Stimulated activated CD4-positive, alpha-beta T cell treated with anti-CD3 and anti-CD28 coated beads, TNF-alpha, amount 100 ng/mL, for 48 hours (primary cell): ENCODE results near the gene BCL6.

ENCODE experiments used
- DNase-seq, 3 donors: peaks; one replicate each; pipeline ENCODE4 v3.0.0-alpha.2; 2020; ENCODE audit warnings: low read depth in 3 of 3

BCL6 gene

DNA sequence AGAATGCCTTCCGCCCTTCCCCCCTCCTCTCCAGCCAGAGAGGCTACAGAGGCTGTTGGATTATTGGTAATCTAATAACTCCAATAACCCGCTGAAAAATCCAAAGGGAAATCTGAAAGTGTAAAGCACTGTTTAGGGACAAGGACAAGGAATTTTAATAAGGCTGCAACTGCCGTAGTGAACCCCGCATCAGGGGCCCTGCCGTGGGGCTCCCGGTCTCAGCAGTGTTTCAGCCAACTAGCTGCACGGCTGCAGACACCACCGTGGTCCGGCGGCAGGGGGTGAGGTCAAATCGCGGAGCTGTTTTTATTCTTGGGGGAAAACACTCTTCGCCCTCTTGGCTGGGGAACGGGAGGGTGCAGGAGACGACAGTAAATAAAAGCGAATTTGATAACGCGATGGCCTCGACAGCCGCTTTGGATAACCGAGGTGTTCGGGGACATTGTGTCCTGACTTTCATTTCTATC is 6.1 kb downstream of the BCL6 start:
- no peak for DNase-seq

DNA sequence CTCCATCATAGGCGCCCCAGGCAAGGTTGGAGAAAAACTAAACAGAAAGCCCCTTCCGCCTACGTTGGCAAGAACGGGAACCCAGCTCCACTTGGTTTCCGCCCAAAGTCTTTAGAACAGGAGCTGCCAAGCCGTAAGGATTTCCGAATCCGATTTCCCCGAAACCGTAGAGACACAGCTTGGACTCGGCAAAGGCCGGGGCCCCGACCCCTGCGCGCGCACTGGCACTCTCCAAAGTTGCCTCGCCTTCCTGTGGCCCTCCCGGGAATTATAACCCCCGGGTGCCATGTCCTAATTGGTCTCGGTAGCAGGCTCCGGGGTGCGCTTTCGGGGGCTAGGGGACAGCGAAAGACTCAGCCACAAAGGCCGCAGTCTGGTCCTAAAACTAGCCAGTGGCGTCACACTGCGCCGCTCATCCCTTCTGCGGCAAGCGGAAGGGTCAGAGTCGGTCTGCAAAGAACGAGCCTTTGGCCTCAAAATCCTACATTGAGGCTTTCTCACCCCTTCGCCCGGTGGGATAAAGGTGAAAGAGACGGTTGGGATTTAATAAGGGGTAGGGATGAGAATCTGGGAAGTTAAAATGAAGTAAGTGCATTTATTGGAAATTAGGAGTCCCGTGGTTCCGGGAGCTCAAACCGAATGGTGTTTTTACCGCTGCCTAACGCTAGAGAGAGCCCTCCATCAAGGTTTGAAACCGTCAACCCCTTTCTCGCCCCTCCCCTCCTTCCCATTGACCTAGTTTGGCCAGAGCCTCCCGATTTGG is 6.8 kb downstream of the BCL6 start:
- DNase-seq: peak in 1 of 3 donors; percentile 72

DNA sequence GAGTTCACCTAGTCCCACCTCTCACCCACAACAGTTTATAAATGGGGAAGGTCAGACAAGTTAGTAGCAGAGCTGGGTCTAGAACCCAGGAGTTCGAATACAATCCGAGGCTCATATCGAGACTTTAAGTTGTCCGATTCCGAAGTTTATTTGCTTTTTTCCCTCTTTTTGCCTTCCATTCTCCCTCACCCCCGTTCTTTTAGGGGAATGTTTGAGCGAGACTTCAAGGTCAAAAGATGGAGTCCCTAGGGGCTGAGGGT is 7.3 kb downstream of the BCL6 start:
- DNase-seq: no peak

DNA sequence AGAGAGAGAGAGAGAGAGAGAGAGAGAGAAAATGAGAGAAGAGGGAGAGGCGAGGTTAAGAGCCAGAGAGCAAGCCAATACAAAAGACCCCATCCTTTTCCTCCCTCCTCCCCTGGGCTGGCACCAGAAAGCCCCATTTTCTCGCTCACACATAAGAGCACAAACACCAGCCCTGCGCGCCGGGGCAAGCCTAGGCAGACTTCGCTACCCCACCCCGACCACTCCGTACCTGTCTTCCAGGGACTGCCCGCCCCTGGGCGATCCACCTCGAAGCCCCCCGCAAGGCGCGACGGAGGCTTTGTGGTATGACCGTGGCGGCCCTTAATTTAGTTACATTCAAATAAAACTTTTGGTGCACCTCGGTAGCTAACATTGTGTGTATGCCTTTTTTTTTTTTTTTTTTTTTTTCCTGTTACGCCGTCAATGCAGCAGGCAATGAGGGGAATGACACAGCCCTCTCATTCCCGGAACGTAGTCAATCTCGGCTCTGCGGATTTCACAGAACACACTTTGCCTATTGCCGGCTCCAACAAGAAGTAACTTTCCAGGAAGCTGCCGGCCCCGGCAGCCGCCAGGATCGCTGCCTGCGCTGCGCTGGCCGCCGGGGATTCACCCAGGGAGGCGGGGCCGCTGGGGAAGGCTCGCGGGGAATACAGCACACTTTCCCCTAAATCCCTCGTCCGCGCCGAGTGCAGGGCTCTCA is 7.7 kb downstream of the BCL6 start:
- no peak for DNase-seq

DNA sequence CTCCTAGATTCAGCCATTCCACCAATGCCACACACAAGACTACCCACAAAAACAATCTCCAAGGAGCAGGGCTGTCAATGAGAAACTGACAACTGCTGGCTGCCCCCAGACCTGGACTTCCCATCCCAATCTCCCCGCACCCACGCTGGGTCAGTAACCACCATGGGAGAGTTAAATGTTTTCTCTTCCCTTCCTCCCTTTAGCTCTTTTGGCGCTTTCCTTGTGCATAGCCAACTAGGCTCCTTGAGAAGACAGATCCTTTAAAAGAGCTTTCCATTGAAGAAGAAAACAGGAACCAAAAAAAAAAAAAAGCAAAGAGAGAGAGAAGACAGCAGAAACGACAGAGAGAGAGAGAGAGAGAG is 8.3 kb downstream of the BCL6 start:
- no peak for DNase-seq

DNA sequence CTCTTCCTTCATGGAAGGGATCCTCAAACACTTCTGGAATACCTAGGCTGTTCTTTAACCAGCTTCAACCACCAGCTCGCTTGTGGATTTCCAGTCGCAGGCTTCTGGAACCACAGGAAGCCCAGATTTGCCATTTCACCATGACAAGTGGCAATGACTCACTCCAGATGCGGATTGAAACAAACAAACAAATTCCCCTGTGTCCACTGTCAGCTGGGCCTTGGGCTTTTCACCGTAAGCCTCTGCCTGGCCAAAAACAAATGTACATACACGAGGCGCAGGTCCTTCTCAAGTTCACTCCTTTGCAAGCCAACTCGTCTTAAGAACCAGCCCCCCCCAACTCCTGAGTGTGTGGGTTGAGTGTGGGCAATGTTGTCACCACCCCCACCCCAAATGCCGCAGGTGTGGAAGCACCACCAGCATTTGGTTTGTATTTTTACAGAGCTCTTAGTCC is 8.8 kb downstream of the BCL6 start:
- DNase-seq: no peak

DNA sequence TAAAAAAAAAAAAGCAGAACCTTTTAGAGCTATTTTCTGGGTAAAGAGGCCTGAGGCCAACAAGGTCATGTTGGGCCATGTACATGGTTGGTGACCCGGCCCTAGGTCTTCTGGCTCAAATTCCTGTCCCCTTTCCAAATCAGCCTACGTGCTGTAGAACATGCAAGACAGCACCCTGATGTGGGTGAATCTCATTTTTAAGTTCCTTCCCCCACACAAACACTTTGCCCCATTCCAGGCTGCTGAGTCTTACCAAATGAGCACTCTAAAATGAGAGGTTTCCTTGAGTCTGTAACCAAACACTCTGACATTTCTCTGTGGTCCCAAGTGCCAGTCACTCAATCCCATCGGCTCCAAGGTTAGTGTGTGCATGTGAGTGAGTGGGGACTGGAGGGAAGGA is 9.4 kb downstream of the BCL6 start:
- DNase-seq: no peak

DNA sequence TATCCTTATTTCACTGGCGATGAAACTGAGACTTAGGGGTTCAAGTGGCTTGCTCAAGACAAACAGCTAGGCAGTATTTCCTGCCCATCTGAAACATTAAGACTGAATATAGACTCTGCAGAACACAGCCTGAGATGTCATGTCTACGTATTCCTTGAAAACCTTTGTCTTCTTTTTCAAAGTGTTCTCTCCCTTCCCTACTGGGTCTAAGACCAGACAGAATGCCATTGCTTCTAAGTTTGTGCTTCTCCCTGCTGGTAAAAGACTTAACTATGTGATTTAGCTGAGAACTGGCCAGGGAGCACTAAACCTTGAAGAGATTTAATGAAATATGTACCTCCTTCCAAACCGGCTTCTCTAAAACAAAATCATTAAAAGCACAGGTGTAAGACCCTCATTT is 9.9 kb downstream of the BCL6 start:
- DNase-seq: no peak

DNA sequence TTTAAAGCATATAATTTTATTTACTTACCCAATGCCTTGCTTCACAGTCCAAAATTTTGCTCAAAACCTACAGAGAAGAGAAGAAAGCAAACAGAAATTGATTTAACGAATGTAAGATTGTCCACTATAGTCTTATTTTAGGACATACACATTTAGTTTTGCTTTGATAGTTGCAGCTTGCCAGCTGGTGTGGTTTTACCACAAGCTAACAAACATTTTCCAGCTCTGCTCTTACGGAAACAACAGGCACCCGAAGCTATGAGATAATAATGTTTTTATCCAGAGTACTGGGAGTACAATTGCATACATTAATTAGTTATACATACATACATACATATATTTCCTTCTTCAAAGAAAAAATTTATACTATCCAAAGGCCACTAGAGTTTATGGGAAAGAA is 10.4 kb downstream of the BCL6 start:
- no peak for DNase-seq

DNA sequence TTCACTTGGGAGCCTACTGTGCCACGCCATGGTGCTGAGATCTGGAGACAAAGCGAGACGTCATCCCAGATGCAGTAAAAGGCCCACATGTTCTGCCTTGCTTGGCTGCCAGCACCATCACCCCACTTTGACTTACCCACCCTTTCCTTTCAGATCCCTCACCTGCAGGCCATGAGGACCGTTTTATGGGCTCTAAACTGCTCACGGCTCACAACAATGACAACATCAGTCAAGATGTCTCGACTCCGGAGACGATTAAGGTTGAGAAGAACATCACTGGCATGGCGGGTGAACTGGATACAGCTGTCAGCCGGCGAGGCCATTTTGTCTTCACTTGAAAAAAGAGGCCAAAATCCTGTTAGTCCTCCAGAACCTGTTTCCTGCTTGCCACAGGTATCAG is 11.9 kb downstream of the BCL6 start:
- DNase-seq: no peak

DNA sequence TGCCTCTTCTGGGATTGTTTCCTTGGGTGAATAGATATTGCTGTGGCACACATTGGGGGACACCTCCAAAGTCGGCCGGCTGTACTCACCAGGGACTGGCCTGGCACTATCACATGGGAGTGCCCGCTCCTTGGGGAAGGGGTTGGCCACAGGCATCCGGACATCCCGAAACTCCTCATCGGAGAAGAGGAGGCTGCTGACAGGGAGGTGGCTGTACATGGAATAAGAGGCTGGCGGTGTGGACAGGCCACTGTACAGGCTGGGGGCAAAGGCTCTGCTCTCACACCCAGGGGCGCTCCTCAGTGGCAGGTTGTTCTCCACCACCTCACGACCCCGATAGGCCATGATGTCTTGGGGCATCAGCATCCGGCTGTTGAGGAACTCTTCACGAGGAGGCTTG is 15.7 kb downstream of the BCL6 start:
- DNase-seq: no peak

DNA sequence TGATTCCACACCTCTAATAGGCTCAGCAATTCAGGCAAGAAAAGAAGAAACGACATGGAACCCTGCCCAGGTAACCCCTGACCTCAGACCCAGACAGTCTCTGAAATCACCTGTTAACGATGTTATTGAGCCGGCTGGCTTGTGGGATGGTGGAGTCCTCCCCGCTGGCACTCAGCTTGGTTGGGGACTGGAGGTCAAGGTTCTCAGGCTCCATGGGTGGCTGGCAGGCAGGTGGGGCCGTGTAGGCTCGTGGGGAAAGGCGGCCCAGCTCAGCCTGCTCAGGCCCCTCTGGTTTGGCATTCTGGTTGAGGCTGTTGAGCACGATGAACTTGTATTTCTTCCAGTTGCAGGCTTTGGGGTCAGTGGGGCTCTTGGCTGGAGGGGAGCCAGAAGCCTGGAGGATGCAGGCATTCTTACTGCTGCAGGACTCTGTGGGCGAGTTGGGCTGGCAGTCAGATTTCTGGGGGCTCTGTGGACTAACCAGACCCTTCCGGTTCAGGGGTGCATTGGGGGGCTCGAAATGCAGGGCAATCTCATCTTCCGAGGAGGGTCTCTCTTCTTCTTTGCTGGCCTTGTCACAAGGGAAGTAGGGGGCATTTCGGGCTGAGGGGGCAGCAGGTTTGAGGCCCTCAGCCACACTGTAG is 16.2 kb downstream of the BCL6 start:
- DNase-seq: no peak

DNA sequence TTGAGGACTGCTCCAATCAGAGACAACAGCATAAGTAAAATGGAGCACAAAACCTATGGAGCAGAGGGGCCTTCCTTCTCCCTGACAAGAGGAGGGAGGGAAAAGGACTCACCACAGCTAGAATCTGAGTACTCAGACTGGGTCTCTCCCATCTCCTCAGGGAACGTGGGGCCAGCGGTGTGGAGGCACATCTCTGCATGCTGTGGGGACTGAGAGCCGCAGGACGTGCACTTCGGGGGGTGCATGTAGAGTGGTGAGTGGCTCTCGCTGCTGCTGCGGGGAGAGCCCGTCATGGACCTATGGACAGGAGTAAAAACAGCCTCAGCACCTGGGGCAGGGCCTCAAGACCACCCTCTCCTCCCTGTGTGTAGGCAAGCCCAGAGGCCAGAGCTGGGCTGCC is 17.0 kb downstream of the BCL6 start:
- DNase-seq: no peak

DNA sequence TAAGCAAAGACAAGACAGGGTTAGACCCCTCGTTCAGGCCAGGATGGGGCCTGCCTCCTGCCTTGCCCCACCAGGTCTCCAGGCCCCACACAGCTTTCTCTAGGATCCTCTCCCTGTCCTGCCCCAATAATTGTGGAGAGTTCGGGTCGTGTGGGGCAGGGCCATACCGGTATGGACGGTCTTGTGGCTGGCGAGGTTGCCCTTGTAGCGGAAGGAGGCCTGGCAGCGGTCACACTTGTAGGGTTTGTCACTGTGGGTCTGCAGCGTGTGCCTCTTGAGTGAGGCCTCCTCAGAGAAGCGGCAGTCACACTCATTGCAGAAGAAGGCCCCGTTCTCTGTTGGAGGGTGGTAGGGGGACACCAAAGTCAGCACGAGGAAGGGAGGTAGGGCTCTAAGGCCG is 18.7 kb downstream of the BCL6 start:
- no peak for DNase-seq

DNA sequence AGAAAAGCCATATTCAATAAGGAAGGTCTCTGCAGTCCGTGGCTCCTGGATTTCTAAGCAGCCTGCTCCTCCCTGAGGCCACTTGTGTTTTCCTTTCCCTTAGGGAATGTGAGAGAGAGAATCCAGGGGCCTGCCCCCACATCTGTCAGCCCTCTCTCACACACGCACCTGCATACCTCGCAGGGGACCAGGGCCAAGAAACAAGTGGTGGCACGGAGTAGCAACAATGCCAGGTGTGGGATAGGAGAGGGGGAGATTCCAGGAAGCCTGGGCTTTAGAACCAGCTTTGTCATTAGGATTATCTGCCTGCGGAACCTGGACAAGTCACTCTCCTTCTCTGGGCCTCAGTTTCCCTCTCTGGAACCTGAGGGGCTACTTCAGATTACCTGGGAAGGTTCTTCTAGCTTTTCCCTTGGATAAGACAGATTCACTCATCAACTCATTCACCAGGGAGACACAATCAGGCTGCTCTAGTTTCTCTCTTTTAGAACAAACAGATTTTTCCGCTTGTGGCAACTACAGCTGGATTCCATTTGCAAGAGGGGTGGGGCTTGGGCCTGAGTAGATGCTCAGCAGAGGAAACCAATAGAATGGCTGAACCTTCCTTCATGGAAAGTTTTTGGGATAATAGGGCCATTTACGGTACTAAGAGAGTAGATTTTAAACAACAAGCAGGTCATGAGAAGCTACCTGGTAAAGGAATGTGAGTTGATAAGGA is 19.5 kb downstream of the BCL6 start:
- DNase-seq: no peak

DNA sequence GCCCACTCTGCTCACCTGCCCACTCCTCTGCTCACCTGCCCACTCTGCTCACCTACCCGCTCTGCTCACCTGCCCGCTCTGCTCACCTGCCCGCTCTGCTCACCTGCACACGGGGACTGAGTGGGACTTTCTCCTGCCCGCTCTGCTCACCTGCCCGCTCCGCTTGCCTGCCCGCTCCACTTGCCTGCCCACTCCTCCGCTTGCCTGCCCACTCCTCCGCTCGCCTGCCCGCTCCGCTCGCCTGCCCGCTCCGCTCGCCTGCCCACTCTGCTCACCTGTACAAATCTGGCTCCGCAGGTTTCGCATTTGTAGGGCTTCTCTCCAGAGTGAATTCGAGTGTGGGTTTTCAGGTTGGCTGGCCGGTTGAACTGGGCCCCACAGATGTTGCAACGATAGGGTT is 20.0 kb downstream of the BCL6 start:
- no peak for DNase-seq

DNA sequence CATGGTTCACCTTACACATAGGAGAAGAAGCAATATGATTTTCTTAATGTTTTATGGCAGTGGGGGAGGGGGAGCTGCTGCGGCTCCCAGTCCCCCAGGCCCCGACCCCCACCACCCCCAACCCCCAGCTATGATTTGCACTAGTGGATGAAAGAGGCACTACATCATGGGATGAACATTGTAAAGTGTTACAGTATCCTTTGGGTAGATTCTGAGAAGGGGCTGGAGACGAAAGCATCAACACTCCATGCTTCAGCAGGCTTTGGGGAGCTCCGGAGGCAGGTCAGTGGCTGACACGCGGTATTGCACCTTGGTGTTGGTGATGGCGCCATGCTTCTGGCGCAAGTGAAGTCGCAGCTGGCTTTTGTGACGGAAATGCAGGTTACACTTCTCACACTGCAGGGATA is 23.1 kb downstream of the BCL6 start:
- DNase-seq: no peak

DNA sequence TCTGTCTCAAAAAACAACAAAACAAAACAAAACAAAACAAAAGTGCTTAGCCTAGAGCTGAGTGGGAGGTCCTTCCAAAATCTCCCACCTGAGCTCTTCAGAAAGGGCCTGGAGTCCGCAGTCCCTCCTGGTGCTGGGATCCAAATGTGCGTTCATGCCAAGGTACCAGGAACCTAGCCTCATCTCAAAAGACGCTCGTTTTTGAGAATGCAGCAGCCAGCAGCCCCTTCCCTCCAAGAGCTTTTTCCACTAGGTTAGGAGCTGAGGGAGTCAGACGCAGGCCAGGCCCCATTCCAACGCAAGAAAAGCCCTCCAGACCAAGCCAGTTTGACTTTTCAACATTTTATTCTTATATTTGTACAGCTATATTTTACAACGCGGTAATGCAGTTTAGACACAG is 24.2 kb downstream of the BCL6 start:
- no peak for DNase-seq

DNA sequence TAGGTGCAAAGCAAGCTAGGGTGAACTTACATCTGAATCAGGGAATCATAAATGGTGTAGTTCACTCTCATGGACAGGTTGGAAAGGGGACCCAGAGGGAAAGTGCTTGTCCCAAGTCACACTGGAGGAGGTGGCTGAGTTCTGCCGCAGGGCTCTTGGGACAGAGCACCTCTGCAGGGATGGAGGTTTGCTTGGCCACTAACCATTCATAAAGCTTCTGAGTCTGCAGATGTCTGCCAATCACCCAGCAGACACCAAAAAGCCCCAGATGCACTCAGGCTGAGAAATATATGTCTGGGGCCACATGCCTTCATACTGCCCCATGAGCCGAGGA is 25.0 kb downstream of the BCL6 start:
- DNase-seq: no peak

DNA sequence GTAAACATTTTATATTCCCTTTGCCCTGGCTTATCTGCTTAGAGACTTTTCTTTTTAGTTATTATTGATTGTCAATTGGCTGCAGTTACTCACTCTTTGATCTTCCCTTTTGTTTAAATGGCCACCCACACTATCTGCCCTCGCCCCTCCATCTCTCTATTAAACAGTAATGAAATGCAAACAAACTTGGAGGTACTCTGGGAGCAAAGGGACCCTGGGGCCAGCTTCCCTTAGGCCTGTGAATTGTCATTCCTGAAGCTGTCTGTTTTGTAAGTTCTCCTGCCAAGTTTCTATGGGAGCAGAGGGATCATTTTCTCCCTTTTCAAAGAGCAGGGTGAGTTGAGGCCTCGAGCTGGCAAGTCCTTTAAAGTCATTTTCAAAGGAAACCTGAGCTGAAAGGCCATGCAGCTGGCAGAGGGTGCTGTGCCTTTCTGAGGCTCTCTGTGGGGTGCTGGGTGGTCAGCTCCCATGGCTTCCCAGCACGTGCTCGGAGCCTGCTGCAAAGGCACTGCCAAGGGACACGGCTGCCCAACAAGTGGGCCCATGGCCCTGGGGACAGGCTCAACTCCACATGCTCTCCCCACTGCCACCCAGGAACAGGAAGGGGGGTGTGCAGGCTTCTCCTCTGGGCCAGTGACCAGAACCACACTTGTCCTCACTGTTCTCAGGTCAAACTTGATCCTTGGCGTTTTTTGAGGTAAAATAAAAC is 25.5 kb downstream of the BCL6 start:
- DNase-seq: no peak

DNA sequence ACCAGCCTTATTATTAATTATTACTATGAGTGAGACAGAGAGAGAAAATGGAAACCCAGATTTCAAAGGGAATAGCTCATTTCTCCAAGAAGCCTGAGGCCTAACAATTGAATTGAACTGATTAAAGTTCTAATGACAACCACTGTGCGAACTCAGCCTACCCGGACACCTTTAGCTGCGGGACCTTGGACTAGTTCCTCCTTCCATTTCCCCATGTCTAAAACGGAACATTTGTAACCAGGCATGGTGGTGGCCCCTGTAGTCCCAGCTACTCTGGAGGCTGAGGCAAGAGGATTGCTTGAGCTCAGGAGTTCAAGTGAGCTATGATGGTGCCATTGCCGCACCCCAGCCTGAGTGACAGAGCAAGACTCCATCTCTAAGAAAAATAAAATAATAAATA is 26.5 kb downstream of the BCL6 start:
- DNase-seq: no peak

DNA sequence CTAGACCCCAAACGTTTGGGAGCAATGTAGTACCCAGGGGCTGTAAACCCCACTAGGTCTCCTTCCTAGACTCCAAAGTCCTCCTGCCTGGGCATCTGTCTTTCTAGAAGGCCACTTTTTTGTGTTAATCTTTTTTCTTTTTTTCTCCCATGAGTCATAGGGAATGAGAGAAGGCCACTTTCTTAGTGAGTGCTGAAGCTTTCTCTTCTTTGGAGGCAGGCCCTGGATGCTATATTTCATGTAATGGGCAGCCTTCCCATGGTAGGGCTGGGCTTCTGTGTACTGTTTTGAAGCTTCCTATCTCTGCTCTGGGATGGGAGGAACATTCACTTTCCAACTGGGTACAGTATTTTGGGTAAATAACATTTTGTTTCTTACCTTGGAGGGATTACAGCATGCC is 27.7 kb downstream of the BCL6 start:
- DNase-seq: no peak
